Posterior vena cava (tissue), 2 donors: Measurements from ENCODE around the gene CIB4. TPM values are rescaled to one million over a fixed set of nuclear protein-coding genes. Genes with fewer than 3 reads are reported as not detected.
A peak's percentile ranks its signal among the peaks of the same experiment; 100 is the strongest.
"Not testable (repeated sequence)": the region's sequence is repeated elsewhere in the genome, so short reads cannot be mapped to it uniquely, and the experiment has no call there.

Source experiments
- DNase-seq: peaks from one replicate; pipeline ENCODE4 v3.0.0-alpha.2; 2020; ENCODE audit warnings: low spot score
- intact Hi-C, 2 donors: fragments of 100-400 bp; cut with DNase I; formaldehyde crosslinking; loops; one replicate each; pipeline versions ENCODE4 v1.14.1 to v1.14.2; 2022 to 2023
- total RNA-seq, 2 donors: library from RNA; stranded (reverse); fragmentation: NEBNext Ultra II Directional; extraction: Animal tissue kit (Norgen Biotek cat#: 25700); gene quantifications; one replicate each; pipeline ENCODE4 v1.2.1, GENCODE V29; 2021
- donor health status: DM: yes; HTN: yes; CAD: no.
- donor health status: DM: yes; HTN: yes; CAD: no.

Gene CIB4
- total RNA-seq, 2 donors from 2014 or later = not detected

DNA sequence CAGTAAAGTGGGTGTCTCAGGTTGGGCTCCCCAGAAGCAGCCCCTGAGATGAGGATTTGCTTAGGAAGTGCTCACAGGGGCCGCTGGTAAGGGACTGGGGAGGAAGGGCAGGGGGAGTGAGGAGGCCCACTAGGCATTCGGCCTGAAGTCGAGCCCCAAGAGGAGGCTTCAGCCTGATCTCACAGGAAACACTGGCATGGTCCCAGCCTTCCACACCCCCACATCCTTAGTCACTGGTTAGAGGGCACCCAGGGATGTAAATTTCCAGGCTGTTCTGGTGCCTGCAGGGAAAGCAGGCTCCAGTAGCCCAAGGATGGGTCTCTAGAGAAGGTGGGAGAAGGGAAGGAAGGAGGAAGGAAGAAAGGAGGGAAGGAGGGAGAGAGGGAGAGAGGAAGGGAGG lies 29.0 kb upstream of the CIB4 start:
- peak; percentile 47 for DNase-seq
- intact Hi-C loops = no loop called here

DNA sequence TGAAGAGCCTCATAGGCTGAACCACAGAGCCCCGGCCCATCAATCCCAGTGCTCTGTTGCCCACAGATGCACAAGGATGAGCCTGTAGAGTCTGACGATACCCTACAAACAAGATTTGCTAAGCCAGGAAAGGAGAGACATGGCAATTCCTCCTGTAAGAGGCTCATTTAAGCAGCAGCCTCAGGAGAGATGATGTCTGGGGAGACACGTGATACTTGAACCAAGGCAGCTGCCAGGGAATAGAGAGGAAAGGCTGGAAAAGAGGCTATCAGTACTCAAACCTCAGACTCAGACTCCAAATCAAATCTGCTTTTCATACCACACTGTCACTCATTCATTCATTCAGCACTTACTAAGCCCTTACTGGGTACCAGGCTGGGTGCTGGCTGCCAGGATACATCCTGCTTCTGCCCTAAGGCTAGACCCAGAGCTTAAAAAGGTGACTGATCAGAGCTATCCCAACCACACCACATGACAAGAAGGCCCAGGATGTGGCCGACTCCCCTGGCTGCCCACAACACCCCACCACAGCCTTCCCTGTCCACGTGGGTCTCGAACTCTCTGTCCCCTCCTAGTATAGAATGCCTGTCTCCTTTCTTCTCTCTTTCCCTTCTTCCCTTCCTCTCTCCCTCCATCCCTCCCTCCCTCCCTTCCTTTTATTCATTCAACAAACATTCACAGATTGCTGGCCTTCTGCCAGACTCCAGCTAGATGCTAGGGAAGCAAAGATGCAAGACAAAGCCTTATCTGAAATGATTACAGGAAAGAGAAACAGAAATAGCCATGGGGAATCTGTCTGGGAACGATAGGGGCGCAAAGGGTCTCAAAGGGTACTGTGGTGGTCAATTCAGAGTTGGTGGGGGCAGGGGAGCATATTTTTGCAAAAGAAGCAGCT lies 27.9 kb upstream of the CIB4 start:
- peak; percentile 19 for DNase-seq
- intact Hi-C loops = no loop called here

DNA sequence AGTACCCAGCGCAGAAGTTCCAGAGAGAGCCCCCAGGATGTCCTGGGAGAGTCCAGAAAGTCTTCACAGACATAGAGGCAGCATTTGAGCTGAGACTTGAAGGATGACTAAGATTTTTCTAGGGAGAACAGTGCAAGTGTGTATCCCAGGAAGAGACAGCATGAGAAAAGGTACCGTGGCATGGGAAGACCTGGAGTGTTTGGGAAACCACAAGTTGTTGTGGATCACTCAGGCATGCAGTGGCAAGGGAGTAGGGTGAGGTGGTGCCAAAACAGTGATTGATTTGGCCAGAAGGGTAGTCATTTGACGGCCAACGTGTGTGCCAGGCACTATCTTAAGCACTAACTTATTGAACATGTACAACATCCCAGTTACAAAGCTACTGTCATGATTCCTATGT lies 26.9 kb upstream of the CIB4 start:
- intact Hi-C loops = no loop called here
- DNase-seq = peak; percentile 11

DNA sequence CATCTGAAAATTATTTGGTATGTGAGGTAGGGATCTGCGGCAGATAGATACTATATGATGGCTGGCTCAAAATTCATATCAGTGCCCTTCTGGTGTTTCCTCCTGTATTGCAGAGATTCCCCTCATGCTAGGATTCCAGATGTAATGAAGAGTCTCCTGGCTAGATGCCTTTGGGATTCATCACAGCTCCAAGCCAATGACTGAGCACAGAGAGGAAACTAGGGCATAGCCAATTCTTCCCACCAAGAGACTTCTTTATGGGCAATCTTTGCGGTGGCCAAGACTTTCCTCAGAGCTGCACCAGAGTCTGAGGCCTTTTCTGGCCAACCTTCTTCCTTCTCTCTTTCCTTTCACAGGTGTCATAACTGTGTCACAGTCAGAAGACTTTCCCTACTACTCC lies 25.5 kb upstream of the CIB4 start:
- DNase-seq = no peak
- intact Hi-C loops = no loop called here

DNA sequence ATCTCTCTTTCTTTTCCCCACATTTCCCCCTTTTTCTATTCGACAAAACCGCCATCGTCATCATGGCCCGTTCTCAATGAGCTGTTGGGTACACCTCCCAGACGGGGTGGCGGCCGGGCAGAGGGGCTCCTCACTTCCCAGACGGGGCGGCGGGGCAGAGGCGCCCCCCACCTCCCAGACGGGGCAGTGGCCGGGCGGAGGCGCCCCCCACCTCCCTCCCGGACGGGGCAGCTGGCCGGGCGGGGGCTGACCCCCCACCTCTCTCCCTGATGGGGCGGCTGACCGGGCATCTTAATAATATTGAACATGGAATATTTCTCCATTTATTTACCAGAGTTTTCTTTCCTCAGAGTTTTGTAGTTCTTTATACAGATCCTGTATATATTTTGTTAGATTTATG lies 24.1 kb upstream of the CIB4 start:
- DNase-seq = peak; percentile 22
- intact Hi-C loops = not testable (repeated sequence)

DNA sequence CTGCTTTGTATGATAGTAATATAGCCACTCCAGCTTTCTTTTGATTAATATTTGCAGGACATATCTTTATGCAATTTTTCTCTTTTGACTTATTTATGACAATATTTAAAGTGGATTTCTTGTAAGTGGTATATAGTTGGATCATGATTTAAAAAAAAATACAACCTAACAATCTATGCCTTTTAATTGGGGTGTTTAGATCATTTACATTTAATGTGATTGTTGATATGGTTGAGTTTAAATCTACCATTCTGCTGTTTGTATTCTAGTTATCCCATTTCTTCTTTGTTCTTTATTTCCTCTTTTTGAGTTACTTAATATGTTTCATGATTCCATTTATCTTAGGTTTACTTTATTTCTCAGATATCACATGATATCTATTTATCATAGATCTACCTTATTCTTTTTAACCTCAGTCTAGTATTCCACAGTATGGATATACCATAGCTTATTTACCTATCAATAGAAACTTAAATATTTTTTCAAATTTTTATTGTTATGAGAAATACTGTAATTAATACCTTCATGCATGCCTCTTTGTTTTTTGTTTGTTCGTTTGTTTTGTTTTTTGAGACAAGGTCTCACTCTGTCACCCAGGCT lies 19.3 kb upstream of the CIB4 start:
- no peak for DNase-seq
- intact Hi-C loops = no loop called here

DNA sequence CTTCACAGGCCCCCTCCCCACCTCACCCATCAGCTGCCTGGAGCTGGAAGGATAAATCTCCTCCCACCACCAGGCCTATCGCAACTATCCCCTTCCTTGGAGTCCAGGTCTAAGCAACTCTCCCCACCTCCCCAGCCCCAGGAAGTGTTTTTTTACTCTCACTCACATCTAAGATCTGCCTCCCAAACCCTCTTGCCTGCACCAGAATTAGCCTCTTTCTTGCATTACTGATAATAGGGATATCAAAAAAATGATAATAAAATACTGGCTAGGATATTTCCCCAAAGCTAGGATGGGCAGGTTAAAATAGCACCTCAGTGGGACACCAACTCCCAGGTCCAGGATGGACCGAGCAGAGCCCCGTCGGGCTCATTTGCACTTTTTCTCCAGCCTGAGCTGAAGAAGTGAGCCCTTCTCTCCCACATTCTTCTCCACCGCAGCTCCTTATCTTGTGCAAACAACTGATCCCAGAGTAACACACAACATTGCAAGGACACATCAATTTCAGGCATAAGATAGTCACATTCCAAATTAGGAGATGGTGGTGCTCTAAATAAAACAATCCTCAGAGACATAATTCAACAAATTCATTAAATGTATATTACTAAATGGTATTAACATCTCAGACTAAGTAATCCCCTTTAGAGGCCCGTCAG lies 17.7 kb upstream of the CIB4 start:
- DNase-seq = peak; percentile 5
- intact Hi-C loops = no loop called here

DNA sequence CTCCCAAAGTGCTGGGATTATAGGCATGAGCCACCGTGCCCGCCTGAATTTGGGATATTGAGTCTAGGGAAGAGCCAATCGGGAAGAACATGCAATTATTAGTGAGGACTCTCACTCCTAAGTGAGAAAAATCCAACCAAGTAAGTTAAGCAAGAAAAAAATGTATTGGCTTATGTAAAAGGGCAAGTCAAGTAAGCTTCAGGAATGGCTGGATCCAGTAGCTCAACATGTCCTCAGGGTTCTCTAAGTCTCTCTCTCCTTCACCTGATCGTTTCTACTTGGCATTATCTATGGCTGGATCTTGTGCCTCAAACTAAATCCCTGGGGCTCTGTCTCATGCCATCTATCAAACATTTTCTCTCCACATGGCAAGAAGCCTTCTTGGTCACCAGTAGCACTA lies 16.1 kb upstream of the CIB4 start:
- intact Hi-C loops = no loop called here
- DNase-seq = no peak

DNA sequence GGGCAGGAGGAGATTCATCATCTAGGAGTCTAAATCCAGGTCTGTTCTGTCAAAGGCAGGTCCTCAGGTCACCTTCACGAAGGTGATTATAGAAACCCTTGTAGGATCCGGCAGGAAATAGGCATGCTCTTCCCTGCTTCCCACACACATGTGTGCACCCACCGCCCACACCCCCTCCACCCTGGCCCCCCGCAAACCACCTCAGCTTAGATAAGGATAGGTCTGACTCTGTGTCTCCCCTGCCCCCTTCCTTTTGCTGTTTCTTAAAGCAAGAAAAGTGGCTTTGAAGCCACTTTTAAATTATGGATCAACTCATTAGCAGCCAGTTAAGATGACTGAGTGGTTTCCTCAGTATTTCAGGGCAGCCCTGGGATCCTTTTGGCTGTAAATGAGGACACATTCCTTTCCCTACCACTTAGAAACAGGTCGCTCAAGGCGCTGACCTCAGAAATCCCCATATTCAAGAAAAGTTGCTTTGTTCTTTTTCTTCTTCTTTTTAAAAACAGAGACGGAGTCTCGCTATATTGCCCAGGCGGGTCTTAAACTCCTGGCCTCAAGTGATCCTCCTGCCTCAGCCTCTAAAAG lies 14.5 kb upstream of the CIB4 start:
- intact Hi-C loops = no loop called here
- no peak for DNase-seq

DNA sequence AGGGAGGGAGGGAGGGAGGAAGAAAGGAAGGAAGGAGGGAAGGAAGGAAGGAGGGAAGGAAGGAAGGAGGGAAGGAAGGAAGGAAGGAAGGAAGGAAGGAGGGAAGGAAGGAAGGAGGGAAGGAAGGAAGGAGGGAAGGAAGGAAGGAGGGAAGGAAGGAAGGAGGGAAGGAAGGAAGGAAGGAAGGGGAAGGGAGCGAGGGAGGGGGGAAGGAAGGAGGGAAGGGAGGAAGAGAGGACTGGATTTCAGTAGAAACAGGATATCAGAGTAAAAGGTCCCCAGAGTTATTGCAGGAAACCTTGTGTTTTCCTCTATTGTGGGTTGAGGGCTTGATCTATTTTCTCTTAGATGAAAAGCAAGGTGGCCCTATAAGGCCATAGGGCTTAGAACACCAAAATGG lies 14.0 kb upstream of the CIB4 start:
- DNase-seq, intact Hi-C loops: not testable (repeated sequence)

DNA sequence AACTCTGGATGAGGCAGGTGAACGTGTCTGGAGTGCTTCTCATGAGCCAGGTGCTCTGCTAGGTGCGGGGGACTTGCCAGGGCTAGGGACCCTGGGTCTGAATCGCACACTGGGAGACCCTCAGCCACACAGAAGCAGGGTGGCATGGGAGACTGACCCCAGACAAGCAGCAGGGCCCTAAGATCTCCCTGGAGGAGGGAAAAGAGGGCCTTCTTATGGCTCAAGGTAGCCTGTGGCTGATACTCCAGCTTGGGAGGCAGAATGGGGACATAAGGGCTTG lies 12.8 kb upstream of the CIB4 start:
- DNase-seq = no peak

DNA sequence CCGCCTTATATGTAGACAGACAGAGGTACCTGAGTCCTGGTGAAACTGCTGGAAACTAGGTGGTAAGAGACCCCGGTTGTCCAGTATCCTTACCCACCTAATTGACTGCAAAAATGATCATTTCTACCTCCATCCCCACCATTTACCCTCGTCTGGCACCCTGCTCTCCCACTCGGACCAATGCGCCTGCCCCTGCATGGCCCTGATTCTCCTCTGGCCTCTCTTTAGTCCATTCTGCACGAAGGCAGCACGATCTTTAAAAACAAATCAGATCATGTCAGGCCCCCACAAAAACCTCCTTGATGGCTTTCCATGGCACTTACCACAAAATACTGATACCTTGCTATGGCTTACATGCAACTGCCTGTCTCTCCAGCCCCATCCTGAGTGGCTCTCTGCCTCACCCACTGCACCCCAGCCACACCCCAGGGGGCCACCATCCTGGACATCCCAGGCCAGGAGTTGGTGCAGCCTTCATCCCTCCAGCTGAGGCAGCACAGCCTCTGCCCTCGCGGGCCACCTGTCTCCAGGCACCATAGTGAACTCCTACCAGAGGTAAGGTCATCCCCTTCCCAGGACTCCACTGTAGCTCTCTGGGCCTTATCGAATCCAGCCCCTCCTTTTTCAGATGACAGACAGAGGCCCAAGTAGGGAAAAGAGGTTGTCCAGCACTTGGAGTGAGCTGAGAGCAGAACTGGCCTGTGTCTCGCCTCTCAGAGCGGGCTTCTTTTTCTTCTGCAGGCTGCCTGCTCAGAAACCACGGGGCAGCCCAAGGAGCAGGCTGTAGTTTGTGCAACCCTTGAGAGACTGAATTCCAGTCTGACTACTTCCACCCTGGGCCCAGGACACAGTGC lies 12.3 kb upstream of the CIB4 start:
- DNase-seq = peak; percentile 34
- intact Hi-C loops = no loop called here

More for the DNA sequence above, 12.8 kb upstream of the CIB4 start:
- intact Hi-C loops = no loop called here

DNA sequence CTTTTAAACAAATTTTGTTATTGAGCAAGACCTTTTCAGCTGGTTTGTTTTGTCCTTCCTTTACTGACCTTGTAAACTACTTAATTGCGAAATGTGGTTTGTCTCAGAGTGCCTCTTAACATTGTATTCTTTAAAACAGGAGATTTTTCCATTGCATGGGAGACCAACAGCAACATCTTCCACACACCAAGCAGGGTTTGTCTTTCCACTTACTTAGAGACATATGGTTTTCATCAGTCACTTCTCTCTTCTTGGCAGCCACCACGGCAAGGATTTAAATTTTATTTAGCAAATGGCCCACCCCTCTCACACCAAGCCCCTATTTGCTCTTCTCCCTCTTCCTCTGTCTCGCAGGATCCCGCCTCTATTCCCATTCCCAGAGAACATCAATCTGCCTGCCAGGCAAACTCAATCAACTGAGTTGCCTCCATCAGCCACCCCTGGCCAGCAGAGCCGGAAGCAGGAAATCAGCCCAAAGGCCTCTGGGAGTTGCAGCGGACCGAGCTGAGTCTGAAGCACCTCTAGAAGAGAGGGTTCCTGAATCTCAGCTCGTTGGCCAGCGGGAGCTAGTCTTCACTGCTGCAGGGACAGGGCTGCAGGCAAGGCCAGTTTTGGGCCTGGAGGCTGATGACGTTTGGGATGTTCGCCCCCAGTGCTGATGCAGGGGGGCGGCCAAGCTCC lies 11.3 kb upstream of the CIB4 start:
- intact Hi-C loops = no loop called here
- DNase-seq = peak; percentile 78

DNA sequence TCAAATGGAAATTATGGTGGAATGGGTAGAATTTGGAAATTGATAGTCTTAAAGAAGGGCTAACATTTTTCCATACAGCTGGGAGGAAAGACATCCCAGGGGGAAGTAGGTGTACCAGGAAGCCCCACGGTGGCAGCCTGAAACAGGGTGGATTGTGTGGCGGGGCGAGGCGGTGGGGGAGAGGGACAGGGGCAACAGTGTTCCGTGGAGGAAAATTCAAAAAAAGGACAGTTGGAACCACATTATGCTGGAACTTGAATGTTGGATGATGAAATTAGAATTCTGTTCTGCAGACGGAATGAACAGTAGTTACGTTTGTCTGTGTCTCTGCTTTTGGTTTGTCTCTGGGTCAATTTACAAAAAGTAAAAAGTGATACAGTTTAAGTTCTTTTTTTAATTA lies 10.6 kb upstream of the CIB4 start:
- peak; percentile 73 for DNase-seq
- intact Hi-C loops = no loop called here

DNA sequence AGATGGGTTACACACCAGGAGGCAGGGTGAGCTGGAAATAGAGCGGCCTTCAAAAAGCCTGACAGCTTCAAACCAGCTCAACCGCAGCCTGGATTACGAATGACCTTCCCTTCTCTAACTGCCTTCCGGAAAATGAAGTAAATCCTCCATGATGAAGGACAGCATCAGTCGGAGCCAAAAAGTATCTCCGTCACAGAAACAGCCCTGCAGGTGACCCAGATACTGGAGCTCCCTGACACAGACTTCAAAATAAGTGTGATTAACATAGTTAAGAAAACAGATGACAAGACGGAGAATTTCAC lies 10.3 kb upstream of the CIB4 start:
- intact Hi-C loops = no loop called here
- peak; percentile 38 for DNase-seq

DNA sequence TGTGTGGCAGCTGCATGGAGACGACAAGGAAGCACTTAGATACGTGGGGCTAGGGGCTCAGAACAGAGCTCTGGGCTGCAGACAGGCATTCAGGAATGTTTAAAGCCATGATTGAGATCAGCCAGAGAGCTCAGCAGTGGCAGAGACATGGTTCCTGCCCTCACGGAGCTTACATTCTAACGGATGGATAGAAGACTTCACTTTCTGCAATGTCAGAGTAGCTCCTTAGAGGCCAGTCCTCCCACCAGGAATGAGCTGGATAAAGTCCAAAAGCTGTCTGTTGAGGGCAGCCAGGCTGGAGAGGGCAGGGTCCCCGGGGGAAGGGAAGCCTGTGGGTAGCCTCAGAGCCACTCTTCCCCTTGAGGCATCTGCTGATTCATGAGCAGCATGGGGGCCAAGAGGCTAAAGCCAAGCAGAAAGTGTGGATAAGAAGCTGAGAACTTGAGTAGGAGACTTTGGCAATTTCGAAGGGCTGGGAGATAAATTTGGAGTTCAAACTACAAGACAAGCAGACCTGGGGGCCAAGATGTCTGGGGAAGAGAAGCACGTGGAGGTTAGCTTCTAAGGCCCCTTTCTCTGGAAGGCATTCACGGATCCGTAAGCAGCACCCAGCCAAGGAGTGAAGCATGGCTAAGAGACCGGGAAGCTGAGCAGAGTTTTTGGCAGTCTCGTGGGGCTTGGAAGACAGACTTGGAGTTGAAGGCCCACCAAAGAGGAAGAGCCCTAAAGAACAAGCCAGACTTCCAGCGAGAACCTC lies 9.7 kb upstream of the CIB4 start:
- DNase-seq = peak; percentile 60
- intact Hi-C loops = no loop called here

DNA sequence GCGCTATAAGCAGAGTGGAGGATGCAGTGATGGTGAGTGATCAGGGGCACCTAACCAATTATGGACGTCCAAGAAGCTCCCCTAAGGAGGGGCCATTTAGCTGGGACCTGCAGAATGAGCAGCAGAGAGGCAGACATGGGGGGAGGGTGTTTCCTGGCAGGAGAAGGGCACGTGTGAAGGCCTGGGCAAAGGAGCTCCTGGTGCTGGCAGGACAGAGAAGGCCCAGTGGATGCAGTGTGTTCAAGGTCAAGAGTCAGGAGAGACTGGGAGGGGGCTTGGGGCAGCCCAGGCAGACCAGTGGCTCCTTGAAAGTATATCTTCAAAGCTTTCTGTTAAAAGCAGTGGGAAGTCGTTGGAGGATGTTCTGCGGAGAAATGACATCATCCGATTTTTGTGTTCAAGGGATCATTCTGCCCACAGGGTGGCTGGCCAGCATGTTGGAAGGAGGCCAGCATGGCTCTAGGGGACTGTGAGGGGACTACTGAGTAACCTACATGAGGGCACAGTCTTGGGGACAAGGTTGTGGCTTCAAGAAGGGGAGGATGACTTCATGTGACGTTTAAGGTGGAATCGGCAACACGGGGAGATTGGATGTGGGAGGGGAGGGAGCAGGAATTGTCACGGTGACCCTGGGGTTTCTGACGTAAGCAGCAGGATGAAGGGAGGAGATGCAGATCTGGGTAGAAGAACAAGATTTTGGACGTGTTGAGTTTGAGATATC lies 9.0 kb upstream of the CIB4 start:
- DNase-seq = peak; percentile 32
- intact Hi-C loops = loop anchor here in 1 of 2 donors (5.0 kb wide), 1 partner anchor 37 kb away; no protein-coding TSS in a partner anchor

DNA sequence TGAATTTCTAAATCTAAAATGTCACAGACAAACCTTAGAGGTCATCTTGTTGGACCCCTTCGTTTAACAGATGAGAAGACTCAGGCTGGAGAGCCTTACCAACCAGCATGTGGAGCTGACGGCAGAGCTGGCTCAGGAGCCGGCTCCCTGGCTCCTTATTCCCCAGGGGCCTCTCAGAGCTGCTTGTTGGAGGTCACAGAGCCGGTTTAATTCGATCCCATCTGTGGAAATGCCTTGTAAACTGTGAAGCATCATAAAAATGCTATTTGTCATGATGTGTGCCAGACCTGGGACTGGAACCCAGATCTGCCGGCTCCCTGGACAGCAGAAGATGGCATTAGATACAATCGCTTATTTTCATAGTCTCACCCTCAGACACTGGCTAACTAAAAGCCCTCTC lies 8.2 kb upstream of the CIB4 start:
- intact Hi-C loops = loop anchor here in 1 of 2 donors (5.0 kb wide), 1 partner anchor 38 kb away; no protein-coding TSS in a partner anchor
- peak; percentile 53 for DNase-seq
